Loucy (cell line): ENCODE data around the gene MBD5.
"Not testable (repeated sequence)": the region's sequence is repeated elsewhere in the genome, so short reads cannot be mapped to it uniquely, and the experiment has no call there.

Experiments used
- CTCF ChIP-seq: fragments of 200-600 bp; sonication (generic); conservative IDR thresholded peaks from 2 replicates; pipeline ENCODE4 v1.5.1; 2014; ENCODE audit warnings: mild to moderate bottlenecking, antibody characterized with exemption, low read length
- EZH2phosphoT487 ChIP-seq: fragments of 200-600 bp; IDR thresholded peaks from 2 replicates; pipeline ENCODE4 v1.6.1; 2018; ENCODE audit warnings: antibody characterized with exemption, mild to moderate bottlenecking, moderate library complexity, borderline replicate concordance

GRCh38 chr2:148002420-148002819, 18.5 kb upstream of the MBD5 start:
- TF ChIP-seq CTCF, EZH2phosphoT487: not testable (repeated sequence)
